ENCODE results near the gene CACNA1I.

DNA sequence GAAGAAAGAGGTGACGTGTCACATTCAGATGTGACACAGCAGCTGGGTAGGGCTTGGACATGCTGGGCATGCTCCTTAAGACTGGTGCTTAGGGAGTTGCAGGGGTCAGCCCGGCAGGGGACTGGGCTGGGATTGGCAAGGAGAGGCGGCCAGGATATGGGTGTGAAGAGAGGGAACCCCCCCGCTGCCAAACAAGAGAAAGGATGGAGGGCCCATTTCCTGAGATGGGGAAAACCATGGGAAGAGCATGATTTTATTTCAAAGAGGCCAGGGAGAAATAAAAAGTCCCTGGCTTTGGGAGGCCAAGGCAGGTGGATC, 44.9 kb upstream of the CACNA1I start:
- TF ChIP-seq, protein P1, sequence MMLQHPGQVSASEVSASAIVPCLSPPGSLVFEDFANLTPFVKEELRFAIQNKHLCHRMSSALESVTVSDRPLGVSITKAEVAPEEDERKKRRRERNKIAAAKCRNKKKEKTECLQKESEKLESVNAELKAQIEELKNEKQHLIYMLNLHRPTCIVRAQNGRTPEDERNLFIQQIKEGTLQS (CRISPR knock-in tag; conservative IDR thresholded peaks at IDR 0.05), result no peak
- TF ChIP-seq ZNF121 (CRISPR knock-in tag; IDR thresholded peaks at IDR 0.05) (no peak), ZNF138 (CRISPR knock-in tag; conservative IDR thresholded peaks at IDR 0.05) (no peak)
- TF ChIP-seq, protein P2, sequence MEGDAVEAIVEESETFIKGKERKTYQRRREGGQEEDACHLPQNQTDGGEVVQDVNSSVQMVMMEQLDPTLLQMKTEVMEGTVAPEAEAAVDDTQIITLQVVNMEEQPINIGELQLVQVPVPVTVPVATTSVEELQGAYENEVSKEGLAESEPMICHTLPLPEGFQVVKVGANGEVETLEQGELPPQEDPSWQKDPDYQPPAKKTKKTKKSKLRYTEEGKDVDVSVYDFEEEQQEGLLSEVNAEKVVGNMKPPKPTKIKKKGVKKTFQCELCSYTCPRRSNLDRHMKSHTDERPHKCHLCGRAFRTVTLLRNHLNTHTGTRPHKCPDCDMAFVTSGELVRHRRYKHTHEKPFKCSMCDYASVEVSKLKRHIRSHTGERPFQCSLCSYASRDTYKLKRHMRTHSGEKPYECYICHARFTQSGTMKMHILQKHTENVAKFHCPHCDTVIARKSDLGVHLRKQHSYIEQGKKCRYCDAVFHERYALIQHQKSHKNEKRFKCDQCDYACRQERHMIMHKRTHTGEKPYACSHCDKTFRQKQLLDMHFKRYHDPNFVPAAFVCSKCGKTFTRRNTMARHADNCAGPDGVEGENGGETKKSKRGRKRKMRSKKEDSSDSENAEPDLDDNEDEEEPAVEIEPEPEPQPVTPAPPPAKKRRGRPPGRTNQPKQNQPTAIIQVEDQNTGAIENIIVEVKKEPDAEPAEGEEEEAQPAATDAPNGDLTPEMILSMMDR (IDR thresholded peaks at IDR 0.05), result no peak
